Medulla oblongata (tissue), 1 donor: ENCODE data around the gene CDHR2.

Source experiments
- DNase-seq: peaks from one replicate; pipeline ENCODE4 v3.0.0-alpha.2; 2015; ENCODE audit errors: extremely low spot score

CDHR2 gene

GRCh38 chr5:176620333-176620981, 71.3 kb downstream of the CDHR2 start:
- no peak for DNase-seq

GRCh38 chr5:176621661-176622079, 72.5 kb downstream of the CDHR2 start:
- no peak for DNase-seq

GRCh38 chr5:176624142-176624541, 75.0 kb downstream of the CDHR2 start:
- no peak for DNase-seq

GRCh38 chr5:176624938-176625337, 75.8 kb downstream of the CDHR2 start:
- no peak for DNase-seq

GRCh38 chr5:176625512-176625911, 76.4 kb downstream of the CDHR2 start:
- no peak for DNase-seq

- DNase-seq, result no peak
These were observed 77.1 kb downstream of the CDHR2 start for GRCh38 chr5:176625966-176626875.

- no peak for DNase-seq
These were observed 77.7 kb downstream of the CDHR2 start for GRCh38 chr5:176626876-176627236.

- no peak for DNase-seq
These were observed 78.4 kb downstream of the CDHR2 start for GRCh38 chr5:176627582-176627981.

- DNase-seq, result no peak
These were observed 79.5 kb downstream of the CDHR2 start for GRCh38 chr5:176628406-176629228.

GRCh38 chr5:176629317-176629852, 80.2 kb downstream of the CDHR2 start:
- DNase-seq, result no peak

- DNase-seq, result no peak
These were observed 80.9 kb downstream of the CDHR2 start, which contains the start of the genes EIF4E1B and SNCB for GRCh38 chr5:176629853-176630680. Gene EIF4E1B (plus strand): TSS chr5:176630675. CDS start chr5:176642788, 12,113 bp downstream. Gene SNCB (minus strand): TSS chr5:176630534. CDS start chr5:176629654, 880 bp downstream.

GRCh38 chr5:176630681-176631222, 81.6 kb downstream of the CDHR2 start:
- DNase-seq, result no peak

GRCh38 chr5:176631383-176632200, 82.5 kb downstream of the CDHR2 start:
- DNase-seq, result no peak

GRCh38 chr5:176632745-176633144, 83.6 kb downstream of the CDHR2 start:
- DNase-seq, result no peak

- no peak for DNase-seq
These were observed 84.5 kb downstream of the CDHR2 start for GRCh38 chr5:176633598-176633997.

GRCh38 chr5:176636426-176636825, 87.3 kb downstream of the CDHR2 start:
- no peak for DNase-seq

GRCh38 chr5:176637556-176637955, 88.4 kb downstream of the CDHR2 start:
- no peak for DNase-seq

- DNase-seq, result no peak
These were observed 89.3 kb downstream of the CDHR2 start for GRCh38 chr5:176638437-176638836.

GRCh38 chr5:176639208-176639607, 90.1 kb downstream of the CDHR2 start:
- no peak for DNase-seq

- DNase-seq, result peak; percentile 85
These were observed 90.8 kb downstream of the CDHR2 start for GRCh38 chr5:176639981-176640380.
